Colonic mucosa (tissue), 4 donors: ENCODE results near the gene NTN3. TPM values are rescaled to one million over a fixed set of nuclear protein-coding genes. Genes with fewer than 3 reads are reported as not detected.

ENCODE experiments used
- DNase-seq: peaks from one replicate; pipeline ENCODE4 v3.0.0-alpha.2; 2020
- H3K27ac ChIP-seq: fragments of 200-600 bp; one replicate; pipeline ENCODE4 v1.8.0; 2021
- H3K27me3 ChIP-seq: fragments of 200-600 bp; one replicate; pipeline ENCODE4 v1.8.0; 2021
- H3K36me3 ChIP-seq: fragments of 200-600 bp; one replicate; pipeline ENCODE4 v1.8.0; 2021
- H3K4me1 ChIP-seq: fragments of 200-600 bp; one replicate; pipeline ENCODE4 v1.8.0; 2021; ENCODE audit warnings: mild to moderate bottlenecking
- H3K4me3 ChIP-seq: fragments of 200-600 bp; one replicate; pipeline ENCODE4 v1.8.0; 2021
- H3K9ac ChIP-seq, 2 donors: one replicate each; pipeline ENCODE4 v1.7.0; 2013; ENCODE audit warnings: control low read depth in 2 of 2, low read depth in 2 of 2, low read length in 2 of 2
- H3K9me3 ChIP-seq: fragments of 200-600 bp; one replicate; pipeline ENCODE4 v1.8.0; 2021
- CTCF ChIP-seq: fragments of 200-600 bp; IDR thresholded peaks from one replicate; pipeline ENCODE4 v1.8.0; 2022; ENCODE audit warnings: antibody characterized with exemption, mild to moderate bottlenecking
- intact Hi-C: fragments of 100-400 bp; cut with DNase I; formaldehyde crosslinking; loops from one replicate; pipeline ENCODE4 v1.14.1; 2022
- total RNA-seq, 2 donors: library from RNA; stranded (reverse); fragmentation: NEBNext Ultra II Directional in 1 of 2; extraction: Animal tissue kit (Norgen Biotek cat#: 25700) in 1 of 2; gene quantifications; one replicate each; pipeline ENCODE4 v1.2.1, GENCODE V29; 2021
- donor health status: healthy.
- donor health status: DM: no; HTN: no; CAD: no.
- donor health status: DM: no; HTN: no; CAD: no.

NTN3 gene
- total RNA-seq, 2 donors from 2014 or later, result not detected

DNA sequence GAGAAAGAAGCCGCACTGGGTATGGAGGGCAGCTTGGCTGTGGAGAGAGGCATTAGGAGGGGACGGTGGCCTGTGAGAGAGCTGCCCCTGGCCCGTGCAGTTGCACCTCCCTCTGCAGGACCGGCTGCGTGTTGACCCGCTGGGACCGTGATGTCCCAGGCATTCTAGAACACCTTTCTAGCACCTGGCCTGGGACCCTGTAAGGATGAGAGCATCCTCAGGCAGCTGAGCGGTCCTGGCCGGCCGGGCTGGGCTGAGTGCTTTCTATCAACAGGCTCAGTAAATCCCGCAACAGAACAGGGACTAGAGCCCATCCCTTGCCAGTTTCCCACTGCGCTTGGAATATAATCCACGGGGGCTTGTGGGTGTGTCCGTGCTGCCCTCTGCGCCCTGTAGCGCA is 18.5 kb downstream of the NTN3 start:
- Histone ChIP-seq H3K4me1 (peaks cover 7% of the 10 kb centered on the region), H3K9ac (no peak overlapping the region), H3K4me3 (no peak overlapping the region), H3K27me3 (no peaks in the 10 kb centered on the region), H3K9me3 (no peaks in the 10 kb centered on the region), H3K36me3 (no peaks in the 10 kb centered on the region), H3K27ac (no peak overlapping the region)
- intact Hi-C loops, result no loop called here
- no peak for DNase-seq
- TF ChIP-seq CTCF, result no peak

DNA sequence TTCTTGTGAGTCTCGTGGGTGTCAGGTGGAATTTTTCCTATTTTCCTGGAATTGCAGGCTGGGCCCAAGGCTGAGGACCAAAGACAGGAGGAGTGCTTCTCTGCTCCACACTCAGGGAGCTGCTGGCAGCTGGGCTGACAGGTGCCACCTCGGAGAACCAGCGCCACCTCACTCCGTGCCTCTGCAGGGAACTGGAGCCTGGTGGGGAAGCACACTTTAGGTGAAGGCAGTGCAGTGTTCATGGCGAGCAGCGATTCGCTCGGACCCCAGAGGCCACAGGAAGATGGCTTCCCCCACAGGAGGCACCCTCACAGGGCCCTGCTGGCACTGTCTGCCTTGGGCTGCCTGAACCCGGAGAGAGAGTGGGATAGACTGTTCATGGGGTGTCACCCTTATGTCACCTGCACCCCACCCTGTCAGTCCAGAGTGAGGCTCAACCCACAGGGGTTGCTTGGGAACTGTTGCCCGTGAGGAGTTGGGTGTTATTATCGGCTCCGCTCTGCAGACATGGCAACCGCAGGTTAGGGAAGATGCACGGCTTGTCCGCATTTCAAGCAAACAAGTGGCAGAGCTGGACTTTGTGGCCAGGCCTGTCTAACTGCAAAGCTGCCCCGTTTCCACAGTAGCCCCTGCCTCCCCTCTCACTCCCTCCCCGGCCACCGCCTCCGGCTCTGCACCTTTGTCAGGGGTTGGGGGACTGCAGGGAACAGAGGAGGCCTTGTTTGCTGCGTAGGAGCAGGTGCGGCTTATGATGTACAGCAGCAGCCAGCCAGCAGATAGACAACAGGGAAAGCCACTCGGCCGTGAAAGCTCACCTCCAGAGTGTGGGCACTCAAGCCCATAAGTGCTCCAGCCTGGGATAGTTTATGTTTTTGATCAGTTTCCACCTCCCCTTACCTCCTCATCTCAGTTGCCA is 19.4 kb downstream of the NTN3 start:
- Histone ChIP-seq H3K27me3 (no peaks in the 10 kb centered on the region), H3K9me3 (no peaks in the 10 kb centered on the region), H3K36me3 (no peaks in the 10 kb centered on the region), H3K4me3 (no peak overlapping the region), H3K4me1 (peaks cover 7% of the 10 kb centered on the region), H3K9ac (no peak overlapping the region), H3K27ac (no peak overlapping the region)
- no peak for TF ChIP-seq CTCF
- intact Hi-C loops, result no loop called here
- DNase-seq, result no peak

DNA sequence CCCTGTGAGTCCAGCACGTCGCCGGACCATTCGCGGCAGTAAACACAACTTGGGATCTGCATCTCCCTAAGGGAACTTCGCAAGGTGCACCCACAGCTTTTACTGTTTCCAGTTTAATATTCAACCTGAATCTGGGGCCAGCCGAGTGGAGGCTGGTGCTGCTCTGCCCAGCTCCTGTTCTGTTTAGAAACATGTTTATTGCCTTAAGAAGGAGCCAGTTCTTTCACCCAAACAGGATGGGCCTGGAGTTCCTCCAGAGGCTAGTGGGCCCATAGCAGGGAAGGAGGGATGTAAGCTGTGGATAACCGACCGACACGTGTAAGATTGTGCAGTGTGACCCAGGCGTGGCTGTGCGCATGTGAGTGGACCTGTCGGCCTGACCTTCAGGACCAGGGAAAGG is 21.2 kb downstream of the NTN3 start:
- no peak for DNase-seq
- intact Hi-C loops, result no loop called here
- H3K4me1 ChIP-seq, result peaks cover 7% of the 10 kb centered on the region
- no peaks in the 10 kb centered on the region for H3K9me3 ChIP-seq
- H3K36me3 ChIP-seq, result no peaks in the 10 kb centered on the region
- no peaks in the 10 kb centered on the region for H3K27me3 ChIP-seq
- no peak overlapping the region for H3K4me3 ChIP-seq
- H3K27ac ChIP-seq, result no peak overlapping the region
- TF ChIP-seq CTCF, result no peak
- H3K9ac ChIP-seq, result no peak overlapping the region

DNA sequence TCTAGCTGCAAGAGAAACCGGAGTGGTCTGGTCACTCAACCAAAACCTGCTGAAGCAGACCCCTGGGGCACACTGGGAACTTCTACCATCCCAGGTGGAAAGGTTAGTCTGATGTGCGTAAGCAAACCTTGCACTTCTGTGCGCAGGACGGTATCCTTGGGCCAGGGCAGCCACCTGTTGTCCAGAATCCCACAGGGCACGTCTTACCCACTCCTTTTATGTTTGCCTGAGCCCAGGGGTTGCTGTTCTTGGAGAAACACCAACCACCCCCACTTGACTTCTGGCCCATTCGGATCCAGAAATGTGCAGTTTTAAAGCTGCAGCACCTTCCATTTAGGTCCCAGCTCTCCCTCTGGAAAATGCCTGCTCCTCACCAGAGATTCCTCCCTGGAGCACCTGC is 22.5 kb downstream of the NTN3 start:
- no peak for TF ChIP-seq CTCF
- peaks cover 7% of the 10 kb centered on the region for H3K4me1 ChIP-seq
- H3K9me3 ChIP-seq, result no peaks in the 10 kb centered on the region
- DNase-seq, result no peak
- H3K36me3 ChIP-seq, result no peaks in the 10 kb centered on the region
- no peak overlapping the region for H3K9ac ChIP-seq
- no peak overlapping the region for H3K4me3 ChIP-seq
- H3K27me3 ChIP-seq, result no peaks in the 10 kb centered on the region
- intact Hi-C loops, result no loop called here
- H3K27ac ChIP-seq, result no peak overlapping the region

DNA sequence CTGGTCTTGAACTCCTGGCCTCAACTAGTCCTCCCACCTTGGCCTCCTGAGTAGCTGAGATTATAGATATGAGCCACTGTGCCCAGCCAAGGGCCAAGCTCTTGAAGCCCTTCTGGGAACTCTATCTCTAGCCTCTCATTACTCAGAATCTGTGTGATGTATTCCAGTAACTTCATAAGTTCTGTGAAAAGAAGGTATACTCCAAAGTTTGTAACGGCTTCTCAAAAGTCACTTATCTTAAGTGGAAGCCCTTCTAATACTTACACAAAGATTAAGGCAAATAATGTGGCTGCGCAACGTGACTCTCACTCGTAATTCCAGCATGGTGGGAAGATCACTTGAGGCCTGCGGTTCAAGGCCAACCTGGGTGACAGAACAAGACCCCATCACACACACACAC is 23.5 kb downstream of the NTN3 start:
- no peak for DNase-seq
- Histone ChIP-seq H3K4me1 (peaks cover 7% of the 10 kb centered on the region), H3K4me3 (no peak overlapping the region), H3K9me3 (no peaks in the 10 kb centered on the region), H3K9ac (no peak overlapping the region), H3K36me3 (no peaks in the 10 kb centered on the region), H3K27ac (no peak overlapping the region), H3K27me3 (no peaks in the 10 kb centered on the region)
- TF ChIP-seq CTCF, result no peak
- intact Hi-C loops, result loop anchor here (5.0 kb wide), 2 partner anchors 62 to 157 kb away; no protein-coding TSS in a partner anchor
